CD4-positive, alpha-beta T cell treated with Interleukin-17A for 4 hours (primary cell): ENCODE data around the gene PRPSAP1.
"Not testable (repeated sequence)": the region's sequence is repeated elsewhere in the genome, so short reads cannot be mapped to it uniquely, and the experiment has no call there.

Experiments used
- DNase-seq: peaks from one replicate; pipeline ENCODE4 v3.0.0-alpha.2; 2020; ENCODE audit warnings: mixed read lengths

PRPSAP1 gene

DNA sequence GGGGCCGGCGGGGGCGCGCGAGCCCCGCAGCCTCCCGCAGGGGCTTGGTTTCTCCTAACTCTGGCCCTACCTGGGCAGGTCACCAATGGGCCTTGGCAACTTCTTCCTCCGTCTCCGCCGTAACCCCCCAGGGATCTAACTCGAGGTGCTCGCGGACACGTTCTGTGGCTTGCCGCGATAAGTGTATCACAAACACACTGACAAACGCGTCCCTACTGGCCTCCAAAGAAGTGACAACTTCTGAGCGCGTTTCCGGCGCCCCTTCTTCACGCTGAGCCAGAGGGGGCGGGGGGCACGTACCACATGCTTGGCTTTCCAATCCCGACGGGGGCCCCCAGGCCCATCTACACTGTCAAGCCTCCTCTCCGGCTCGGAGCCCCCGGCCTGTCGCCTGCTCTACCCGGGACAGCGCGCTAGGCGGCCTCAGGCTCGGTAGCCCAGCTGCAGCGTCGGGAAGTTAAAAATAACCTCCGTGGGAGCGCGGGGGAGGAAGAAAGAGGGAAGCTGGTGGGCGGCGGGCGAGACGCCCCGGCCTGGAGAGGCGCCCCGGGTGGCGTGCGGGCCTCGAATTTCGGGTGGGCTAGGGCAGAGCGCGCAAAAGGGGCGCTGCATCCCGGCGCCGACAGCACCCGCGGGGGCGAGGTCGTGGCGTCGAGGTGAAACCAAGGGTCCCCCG, 30.0 kb upstream of the PRPSAP1 start:
- DNase-seq = peak; percentile 42

DNA sequence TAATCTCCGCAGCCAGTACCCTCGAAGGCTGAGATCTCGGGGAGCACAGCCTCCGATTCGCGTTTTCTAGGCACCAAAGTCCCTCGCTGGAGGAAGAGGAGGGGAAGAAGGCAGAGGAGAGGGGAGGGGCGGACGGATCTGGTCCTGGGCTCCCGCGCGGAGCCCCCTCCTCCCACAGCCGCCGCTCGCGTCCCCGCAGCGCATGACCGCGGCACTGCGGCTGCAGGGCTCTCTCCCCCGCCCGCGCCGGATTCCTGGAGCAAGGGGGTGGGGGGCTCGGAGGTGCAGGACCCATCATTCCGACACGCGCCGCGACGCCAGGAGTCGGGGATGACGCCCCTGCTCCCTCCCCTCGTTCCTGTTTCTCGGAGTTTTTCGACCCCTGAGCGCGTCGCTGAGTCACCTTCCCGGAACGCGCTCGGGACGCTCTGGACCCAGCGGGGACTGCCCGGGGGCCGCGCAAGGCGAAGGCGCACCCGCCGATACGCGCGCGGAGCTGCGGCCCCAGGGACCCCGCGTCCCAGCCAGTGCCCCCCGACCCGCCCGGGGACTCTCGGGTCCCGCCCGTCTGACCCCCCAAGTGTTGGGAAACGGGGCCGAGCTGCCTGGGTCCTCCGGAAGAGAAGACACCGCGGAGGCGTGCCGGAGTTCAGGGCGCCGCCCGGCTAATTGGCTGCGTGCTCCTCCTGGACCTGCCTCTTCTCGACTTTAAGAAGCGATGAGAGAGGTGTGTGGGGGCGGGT, 29.3 kb upstream of the PRPSAP1 start:
- DNase-seq = peak; percentile 68

DNA sequence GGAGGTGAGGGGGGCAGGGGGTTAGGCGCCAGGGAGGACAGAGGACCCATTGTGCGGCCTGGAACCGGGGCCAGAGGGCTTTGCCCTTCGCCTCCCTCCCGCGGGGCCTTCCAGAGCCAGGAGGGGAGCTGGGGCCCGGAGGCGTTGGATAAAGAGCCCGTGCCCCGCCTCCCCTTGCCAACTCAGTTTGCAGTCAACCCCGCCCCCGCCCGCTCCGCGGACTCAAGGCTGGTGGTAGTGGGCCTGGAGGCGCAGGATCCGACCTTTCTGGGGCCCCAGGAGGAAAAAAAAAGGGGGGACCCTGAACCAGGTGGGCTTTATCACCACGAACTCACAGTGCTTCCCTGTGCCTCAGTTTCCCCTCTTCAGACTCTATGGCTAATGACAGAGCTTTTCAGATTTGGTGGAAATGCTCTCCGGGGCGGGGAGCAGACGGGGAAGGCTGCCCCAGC, 28.7 kb upstream of the PRPSAP1 start:
- DNase-seq = no peak

DNA sequence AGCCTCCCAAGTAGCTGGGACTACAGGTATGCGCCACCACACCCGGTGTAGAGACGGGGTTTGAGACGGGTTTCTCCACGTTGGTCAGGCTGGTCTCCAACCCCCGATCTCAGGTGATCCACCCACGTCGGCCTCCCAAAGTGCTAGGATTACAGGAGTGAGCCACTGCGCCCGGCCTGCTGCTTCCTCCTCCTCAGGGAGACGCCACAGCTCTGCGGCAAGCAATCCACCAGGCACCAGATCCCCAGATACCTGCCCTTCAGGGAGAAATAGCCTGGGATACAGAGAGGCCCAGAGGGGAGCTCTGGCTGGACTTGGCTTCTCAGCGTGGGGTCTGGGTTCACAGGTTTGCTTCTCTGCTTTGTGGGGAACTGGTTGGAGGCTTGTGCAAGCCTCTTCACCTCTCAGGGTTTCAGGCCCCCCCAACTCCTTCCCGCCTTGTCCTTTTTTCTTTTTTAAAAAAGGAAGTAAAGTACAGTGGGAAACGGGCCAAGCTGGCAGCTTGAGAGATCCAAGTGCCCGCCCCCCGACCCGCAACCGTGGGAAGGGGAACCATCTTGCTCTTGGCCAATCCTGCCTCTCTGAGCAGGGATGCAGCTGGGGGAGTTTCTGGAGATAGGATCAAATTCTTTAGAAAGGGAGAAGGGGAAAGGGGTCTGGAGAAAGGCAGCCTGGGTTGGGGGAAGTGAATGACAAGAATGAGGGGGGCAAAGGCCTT, 28.1 kb upstream of the PRPSAP1 start:
- DNase-seq = no peak

DNA sequence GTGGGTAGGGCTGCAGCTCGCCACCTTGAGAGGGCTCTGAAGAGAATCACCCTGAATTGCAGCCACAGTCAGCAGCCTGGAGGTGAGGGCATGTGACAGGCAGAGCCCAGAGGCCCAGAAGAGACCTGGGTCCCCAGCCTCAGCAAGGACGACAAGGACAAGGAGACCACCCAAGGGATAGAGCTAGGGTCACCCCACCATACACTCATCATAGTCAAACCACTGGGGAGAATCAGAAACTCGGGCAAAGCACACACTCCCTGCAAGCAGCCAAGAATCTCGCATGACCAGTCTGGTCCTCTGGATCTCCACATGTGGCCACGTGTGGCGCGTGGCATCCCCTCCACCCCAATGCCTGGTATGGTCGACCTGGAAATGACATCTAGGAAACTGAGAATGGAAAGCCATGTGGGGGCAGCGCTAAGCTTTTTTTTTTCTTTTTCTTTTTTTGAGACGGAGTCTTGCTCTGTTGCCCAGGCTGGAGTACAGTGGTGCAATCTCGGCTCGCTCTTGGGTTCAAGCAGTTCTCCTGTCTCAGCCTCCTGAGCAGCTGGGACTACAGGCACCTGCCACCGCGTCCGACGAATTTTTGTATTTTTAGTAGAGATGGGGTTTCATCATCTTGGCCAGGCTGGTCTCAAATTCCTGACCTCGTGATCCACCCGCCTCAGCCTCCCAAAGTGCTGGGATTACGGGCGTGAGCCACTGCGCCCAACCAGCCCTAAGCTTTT, 26.1 kb upstream of the PRPSAP1 start:
- no peak for DNase-seq

DNA sequence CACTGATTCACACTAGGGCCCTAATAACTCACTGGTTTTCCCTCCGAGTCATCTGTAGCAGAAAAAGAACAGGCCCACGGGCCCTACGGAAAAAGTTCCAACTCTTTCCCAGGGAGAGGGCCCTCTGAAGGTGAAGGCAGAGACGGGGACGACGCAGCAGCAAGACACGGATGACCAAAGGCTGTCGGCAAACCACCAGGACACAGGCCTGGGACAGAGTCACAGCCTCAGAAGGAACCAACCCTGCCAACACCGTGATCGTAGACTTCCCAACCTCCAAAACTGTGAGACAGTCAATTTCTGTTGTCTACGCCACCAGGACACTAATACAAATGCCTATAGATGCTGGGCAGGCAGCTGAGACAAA, 25.5 kb upstream of the PRPSAP1 start:
- DNase-seq = no peak

DNA sequence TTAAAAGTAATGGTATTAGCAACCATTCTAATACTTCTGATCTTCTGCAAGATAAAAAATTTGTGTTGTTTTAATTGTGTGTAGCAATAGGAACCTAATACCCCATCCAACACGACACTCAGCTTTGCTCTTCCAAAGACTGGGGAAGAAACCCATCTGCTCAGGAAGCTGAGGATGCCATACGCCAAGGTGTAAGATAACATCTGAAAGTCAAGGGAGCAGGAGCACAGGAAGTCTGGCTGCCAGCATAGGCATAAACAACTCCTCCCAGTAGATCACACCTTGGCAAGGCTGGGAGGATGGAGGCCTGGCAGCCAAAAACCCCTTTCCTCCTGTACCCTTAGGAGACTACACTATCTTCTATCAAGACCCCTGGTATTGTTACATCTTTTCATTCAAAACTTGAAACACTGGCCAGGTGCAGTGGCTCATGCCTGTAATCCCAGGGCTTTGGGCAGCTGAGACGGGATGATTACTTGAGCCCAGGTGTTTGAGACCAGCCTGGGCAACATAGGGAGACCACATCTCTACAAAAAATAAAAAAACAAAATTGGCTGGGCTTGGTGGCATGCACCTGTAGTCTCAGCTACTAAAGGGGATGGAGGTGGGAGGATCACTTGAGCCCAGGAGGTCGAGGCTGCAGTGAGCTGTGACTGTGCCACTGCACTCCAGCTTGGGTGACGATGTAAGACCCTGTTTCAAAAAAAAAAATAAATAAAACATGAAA, 25.0 kb upstream of the PRPSAP1 start:
- DNase-seq = no peak

DNA sequence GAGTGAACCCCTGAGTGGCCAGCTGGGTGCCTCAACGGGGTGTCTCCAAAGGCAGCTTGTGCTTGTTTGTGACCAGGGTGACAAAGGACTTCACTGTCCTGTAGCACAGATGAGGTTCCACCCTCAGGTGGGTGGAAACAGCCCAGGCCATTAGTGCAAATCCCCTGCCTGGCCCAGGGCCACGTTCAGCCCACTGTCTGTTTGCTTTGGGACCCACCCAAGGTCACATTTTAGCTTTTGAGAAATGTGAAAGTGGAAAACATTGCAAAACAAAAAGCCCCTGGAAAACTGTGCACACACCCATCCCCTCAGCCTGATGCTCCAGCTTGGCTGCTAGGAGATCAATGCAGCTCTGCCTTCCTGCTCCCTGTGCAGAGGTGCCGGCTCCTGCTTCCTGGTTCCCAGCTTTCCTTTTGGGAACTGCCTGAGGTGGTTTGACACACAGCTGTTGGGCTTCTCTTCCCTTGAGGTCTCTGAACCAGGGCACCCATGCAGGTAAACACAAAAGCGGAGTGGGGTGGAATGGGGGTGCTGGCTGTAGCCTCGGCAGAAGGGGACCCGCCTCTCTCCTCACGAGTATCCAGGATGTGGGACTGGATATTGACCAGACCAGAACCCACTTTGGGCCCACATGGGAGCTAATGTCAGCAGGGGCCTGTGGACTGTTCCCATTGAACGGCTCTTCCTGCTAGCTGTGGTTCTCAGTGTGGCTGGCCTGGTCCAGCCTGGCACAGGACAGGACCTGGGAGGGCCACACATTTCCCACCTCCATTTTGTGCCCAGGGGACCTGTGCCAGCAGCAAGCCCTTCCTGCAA, 22.8 kb upstream of the PRPSAP1 start:
- DNase-seq = no peak

DNA sequence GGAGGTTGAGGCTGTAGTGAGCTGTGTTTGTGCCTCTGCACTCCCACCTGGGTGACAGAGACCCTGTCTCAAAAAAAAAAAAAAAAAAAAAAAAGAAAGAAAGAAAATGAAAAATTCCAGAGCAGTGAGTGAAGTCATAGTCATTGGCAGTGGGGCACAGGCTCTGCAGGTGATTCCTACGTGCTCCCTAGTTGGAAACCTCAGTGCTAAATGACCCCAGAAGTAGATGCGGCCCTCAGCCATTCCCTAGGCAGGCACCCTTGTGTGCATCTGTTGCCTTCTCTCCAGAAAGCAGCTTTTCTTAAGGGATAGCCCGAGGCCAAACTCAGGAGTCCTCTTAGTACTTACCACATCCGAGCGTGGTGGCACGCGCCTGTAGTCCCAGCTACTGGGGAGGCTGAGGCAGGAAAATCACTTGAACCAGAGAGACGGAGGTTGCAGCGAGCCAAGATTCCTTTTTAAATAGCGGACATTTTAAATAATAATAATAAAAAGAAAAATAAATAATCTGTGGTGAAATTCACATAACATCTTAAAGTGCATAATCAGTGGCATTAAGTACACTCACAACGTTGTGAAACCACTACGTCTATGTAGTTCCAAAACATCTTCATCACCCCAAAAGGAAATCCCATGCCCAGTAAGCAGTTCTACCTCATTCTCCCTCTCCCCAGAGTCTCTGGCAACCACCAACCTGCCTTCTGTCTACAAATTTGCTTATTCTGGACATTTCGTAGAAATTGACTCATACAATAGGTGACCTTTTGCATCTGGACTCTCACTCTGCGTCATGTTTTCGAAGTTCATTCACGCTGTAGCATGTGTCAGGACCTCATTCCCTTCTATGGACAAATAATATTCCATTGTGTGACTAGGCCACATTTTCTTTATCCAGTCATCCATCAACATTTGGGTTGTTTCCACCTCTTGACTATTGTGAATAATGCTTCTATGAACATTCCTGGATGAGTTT, 18.2 kb upstream of the PRPSAP1 start:
- DNase-seq = no peak

DNA sequence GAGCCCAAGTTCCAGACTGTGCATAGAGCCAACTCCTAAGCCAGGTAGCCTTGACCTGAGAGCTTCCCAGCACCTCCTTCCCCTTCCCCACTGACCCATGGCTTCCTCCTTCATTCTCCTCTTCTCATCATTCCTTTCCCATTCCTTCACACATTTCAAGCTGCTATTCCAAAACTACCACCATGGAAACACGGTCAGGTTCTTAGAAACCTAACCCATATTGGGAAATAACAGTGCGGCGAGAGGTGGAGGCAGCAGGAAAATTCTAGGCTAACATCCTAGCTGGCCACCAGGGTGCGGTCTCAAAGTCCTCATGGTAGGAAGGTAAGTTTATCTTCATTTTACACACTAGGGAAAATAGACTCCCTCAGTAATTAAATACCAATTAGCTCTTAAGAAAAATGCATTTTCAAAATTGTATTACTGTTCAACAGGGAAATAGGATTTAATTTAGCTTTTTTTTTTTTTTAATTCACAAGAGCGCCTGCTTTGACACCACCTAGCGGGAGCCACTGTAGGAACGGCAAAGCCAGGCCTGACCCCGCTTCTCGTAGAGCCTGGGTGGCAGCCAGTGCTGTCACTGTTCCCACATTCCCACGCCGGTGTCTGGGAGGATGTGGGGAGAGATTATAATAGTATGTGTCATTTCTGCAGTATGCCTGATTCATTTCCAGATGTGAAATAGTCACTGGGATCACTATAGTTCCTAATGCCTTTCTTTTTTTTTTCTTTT, 16.7 kb upstream of the PRPSAP1 start:
- DNase-seq = no peak

DNA sequence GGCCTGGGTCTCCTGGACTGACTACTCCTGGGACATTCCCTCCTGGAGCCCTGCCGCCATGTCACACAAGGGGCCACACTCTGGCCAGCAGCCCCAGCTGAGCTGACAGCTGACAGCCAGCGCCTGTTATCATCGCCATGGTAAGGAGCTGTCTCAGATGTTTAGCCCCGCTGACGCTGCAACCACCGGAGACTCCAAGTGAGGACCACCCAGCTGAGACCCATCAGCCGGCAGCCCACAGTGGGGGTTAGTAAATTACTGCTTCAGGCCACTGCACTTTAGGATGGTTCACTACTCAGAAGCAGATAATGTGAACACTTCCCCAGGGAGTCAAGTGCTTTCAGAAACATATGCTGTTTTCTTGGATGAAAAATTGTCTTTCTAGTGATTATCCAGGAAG, 16.1 kb upstream of the PRPSAP1 start:
- DNase-seq = no peak

DNA sequence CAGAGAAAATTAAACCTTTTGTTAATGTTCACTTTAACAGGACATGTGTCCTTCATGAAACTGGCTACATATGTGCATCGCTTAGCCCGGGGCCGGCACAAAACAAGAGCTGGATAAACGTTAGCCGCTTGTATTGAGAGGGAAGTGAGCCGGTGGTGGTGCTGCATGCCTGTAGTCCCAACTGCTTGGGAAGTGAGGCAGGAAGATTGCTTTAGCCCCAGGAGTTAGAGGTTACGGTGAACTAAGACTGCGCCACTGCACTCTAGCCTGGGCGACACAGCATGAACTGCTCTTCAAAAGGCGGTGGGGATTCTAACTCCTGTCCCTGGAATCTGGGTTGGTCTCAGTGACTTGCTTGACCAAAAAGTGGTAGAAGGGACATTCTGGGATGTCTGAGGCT, 15.7 kb upstream of the PRPSAP1 start:
- no peak for DNase-seq

DNA sequence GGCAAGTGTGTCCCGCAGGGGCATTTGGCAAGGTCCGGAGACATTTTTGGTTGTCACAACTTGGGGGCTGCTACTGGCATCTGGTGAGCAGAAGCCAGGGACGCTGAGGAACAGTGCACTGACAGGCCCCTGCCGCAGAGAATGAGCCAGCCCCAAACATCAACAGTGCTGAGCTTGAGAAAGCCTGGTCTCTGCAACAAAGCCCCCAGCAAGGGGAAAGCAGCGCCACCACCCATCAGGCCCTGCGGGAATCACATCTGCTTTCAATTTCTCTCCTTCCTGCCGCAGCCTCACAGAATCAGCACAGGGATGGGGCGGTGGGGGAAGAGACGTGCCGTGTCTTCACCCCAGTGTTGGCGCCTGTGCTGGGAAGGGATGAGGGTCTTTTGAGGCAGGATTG, 14.8 kb upstream of the PRPSAP1 start:
- DNase-seq = no peak

DNA sequence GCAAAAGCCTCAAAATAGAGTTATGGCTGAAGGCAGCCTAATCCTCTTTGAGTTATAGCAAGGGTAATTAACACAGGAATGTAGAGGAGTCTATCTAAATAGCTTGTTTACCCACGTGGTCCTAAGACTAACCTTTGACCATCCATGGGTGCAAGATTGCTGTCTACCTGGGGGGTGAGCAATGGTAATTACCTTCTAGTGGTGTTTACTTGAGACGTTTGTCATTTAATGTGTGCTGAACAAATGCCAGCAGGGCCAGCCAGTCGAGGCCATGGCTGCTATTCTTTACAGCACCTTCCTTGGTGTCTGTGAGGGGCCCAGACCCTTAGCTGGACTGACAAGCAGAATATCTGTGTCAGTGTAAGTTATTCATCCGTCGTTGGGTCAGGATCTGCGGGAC, 13.9 kb upstream of the PRPSAP1 start:
- no peak for DNase-seq

DNA sequence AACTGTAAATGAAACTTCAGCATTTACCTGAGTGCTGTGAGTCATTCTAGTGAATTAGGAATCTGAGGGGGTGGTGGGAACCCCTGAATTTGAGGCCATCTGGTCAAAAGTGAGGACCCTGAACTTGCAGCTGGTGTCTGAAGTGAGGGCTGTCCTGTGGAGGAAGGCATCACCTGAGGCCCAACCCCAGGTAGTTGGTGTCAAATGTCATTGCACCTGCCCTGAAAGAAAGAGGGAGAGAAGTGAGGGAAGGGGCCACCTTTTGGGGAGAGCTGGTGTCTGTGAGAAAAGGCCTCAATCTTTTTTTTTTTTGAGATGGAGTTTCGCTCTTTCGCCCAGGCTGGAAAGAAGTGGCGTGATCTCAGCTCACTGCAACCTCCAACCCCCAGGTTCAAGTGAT, 12.5 kb upstream of the PRPSAP1 start:
- no peak for DNase-seq

DNA sequence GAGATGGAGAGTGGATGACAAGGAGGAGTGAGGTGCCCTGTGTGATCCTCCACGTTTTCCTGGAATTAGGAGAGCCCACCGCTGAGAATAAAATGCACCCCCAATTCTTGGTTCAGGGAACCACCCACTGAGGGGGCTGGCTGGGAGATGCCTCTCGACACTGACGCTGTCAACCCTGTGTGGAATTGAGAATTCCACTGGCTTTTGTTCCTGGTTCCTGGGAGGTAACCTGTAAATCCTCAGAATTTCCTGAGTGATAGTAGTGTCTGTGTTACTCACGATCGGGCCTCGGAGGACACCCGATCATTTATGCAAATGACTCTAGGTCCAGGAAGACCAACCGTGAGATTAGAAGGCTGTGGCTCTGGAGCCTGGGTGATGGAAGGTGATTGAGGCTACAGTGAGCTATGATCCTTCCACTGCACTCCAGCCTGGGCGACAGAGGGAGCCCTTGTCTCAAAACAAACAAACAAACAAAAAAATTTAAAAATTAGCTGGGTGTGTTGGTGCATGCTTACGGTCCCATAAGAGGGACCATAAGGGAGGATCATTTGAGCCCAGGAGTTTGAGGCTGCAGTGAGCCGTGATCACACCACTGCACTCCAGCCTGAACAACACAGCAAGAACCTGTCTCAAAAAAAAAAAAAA, 11.7 kb upstream of the PRPSAP1 start:
- DNase-seq = no peak

DNA sequence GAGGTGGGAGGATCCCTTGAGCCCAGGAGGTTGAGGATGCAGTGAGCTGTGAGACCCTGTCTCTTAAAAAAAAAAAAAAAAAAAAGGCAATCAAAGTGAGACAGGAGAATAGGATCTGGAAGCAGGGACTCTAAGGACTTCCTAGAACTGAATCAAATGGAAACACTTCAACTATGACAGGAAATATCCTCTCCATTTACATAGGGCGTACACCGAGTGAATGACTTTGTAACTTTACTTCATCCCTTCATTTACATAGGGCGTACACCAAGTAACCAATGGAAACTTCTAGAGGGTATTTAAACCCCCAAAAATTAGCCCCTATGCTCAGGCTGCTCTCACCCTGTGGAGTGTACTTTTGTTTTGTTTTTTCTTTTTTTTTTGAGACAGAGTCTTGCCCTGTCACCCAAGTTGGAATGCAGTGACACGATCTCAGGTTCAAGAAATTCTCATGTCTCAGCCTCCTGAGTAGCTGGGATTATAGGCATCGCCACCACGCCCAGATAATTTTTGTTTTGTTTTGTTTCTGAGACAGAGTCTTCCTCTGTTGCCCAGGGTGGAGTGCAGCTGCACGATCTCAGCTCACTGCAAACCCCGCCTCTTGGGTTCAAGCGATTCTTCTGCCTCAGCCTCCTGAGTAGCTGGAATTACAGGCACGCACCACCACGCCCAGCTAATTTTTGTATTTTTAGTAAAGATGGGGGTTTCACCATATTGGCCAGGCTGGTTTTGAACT, 9.6 kb upstream of the PRPSAP1 start:
- DNase-seq = no peak

DNA sequence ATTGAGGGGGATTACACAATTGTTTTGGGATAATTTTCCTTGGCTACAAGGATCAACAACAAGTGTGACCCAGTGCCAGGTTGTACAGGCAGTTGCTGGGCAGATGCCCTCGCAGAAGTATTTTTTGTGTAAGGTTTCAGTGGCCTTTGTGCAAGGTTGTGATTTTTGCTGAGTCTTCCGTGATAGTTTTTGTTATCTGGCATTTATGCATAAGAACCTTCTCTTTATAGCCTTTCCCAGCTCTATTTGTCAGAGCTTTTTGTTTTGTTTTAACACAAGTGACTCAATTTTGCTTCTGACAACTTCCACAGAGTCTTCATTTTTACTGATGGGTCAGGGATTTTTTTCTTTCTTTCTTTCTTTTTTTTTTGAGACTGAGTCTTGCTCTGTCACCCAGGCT, 6.7 kb upstream of the PRPSAP1 start:
- no peak for DNase-seq

DNA sequence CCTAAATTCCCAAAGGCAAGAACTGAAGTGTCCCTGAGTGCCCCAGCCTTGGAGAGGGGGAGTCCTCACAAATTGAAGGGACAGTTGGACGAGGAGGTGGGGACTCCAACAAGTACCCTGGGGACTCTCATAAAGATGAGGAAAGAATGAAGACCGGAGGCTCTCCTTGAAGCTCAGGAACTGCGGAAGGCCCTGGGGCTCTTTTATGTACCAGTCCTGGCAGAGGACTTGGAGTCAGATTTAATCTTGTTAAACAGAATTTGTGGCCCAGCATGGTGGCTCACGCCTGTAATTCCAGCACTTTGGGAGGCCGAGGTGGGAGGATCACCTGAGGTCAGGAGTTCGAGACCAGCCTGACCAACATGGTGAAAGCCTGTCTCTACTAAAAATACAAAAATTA, 6.1 kb upstream of the PRPSAP1 start:
- DNase-seq = not testable (repeated sequence)
